Retinal pigment epithelial cell (primary cell): Measurements from ENCODE around the gene CIAO3.

Experiments used
- DNase-seq: peaks from one replicate; pipeline ENCODE4 v3.0.0-alpha.2; 2010; ENCODE audit warnings: low read depth
- H3K4me3 ChIP-seq: 2 replicates; pipeline ENCODE4 v1.5.1; 2011; ENCODE audit warnings: mild to moderate bottlenecking, low read length, control low read depth, moderate library complexity
- CTCF ChIP-seq: conservative IDR thresholded peaks from 2 replicates; pipeline ENCODE4 v1.5.1; 2011; ENCODE audit warnings: low read depth, low read length, control low read depth, inconsistent platforms

Gene CIAO3

DNA sequence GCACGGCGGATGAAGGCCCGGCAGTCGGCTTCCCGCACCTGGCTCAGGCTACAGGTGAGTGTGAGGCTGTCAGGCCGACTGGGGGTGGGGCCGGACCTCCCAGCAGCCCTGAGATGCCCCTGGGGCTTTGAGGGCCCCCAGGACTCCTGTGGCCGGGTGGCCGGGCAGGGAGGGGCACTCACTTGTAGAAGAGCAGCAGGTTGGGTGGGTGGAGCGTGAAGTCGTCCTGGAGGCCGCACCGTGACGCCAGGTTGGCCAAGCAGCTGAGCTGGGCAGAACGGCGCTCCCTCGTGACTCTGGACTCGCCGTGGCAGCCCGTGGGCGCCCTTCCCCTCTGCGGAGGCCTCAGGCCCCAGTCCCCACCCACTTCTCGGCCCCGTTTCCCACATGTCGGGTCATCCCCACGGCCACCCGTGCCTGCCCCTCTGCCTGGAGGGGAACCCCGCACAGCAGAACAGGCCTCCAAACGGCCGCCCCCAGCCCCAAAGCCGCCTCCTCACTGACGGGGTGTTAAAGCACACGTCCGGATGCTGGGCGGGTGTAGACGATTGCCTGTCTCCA, 34.5 kb upstream of the CIAO3 start:
- TF ChIP-seq CTCF: no peak
- no peak for DNase-seq
- H3K4me3 ChIP-seq: no peak overlapping the region

DNA sequence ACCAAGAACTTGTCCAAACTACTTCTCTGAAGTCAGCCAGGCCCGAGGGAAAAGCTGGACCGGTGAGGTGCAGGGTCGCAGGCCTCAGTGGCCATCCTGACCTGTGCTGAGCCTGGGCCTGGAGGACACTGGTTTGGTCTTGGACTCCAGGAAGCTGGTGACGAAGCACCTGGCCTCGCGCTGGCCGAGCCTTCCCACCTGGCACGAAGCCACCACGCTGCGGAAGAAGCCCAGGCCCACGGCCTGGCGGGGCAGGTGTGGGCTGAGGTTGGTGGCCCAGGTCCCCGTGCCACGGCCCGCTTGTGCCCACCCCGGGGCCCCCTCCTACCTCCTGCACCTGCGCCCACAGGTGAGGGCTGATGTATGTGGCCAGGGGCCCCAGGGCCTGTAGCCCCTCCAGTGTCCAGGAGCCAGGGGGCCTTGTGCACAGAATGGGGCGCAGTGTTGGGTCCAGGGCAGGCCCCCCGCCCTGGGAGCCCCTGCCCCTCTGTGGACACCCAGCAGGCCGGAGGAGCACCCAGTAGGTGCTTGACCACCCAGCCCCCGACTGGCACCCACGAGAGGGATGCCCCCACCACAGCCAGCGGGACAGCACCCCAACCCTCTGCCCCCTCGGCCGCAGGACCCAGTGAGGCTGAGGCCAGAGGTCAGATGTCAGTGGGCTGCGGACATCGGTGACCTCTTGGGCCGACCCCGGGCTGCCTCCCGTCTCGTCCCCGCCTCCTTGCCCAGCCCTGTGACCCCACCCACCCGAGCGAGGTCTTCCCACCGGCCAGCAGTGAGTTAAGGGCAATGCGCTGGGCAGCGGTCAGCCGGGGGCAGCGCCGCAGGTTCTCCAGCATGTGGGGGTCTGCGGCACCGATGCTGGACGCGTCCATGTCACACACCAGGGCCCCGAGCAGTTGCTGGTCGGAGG, 33.5 kb upstream of the CIAO3 start:
- H3K4me3 ChIP-seq: no peak overlapping the region
- TF ChIP-seq CTCF: no peak
- no peak for DNase-seq

DNA sequence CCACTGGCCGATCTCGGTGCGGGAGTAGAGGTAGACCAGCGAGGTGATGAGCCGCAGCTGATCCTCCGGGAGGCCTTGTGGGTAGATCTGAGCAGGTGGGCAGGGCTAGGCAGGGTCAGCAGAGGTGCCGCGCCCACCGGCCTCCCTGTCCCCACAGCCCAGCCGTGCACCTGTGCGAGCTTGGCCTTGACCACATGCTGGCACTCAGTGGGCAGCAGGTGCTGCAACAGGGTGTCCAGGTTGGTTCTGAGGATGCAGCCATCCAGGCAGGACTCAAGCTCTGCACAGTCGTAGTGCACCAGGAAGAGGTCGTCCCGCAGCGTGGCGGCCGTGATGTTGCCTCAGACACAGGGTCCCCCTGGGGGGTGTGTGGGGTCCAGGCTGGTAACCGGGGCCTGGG, 32.2 kb upstream of the CIAO3 start:
- DNase-seq: no peak
- no peak for TF ChIP-seq CTCF

GRCh38 chr16:770411-770810, 29.6 kb upstream of the CIAO3 start:
- no peak for TF ChIP-seq CTCF
- DNase-seq: no peak

More for the DNA sequence above, 32.2 kb upstream of the CIAO3 start:
- no peak overlapping the region for H3K4me3 ChIP-seq

GRCh38 chr16:769934-770333, 29.1 kb upstream of the CIAO3 start:
- DNase-seq: no peak
- no peak for TF ChIP-seq CTCF
- no peak overlapping the region for H3K4me3 ChIP-seq

More at GRCh38 chr16:770411-770810, 29.6 kb upstream of the CIAO3 start:
- no peak overlapping the region for H3K4me3 ChIP-seq

DNA sequence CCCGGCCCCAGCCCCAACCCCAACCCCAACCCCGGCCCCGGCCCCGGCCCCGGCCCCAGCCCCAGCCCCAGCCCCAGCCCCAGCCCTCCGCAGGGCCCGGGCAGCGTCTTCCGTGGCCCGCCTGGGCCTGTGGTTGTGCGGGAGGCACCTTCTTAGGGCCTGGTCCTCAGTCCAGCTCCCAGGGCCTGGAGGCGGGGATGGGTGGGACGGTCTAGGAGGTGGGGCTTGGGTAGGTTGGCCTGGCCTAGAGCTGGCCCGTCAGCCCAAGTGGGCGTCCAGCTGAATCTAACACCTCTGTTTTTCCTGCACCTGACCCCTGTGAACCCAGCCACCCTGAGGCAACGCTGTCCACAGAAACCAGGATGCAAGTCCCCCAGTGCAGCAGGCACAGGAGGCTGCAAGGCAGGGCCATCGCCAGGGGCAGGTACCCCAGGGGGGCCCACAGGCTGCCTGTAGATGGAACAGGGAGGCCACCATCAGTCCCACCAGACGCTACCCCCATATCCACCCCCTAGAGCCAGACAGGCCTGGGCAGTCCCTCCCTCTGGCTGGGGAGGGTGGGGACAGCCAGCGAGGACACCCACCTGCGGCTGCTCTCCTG, 28.5 kb upstream of the CIAO3 start:
- DNase-seq: no peak
- H3K4me3 ChIP-seq: no peak overlapping the region
- no peak for TF ChIP-seq CTCF
